ENCODE measurements around the gene POM121L12. TPM values are rescaled to one million over a fixed set of nuclear protein-coding genes. Genes with fewer than 3 reads are reported as not detected.

POM121L12 gene
- total RNA-seq, 2 donors from 2014 or later = not detected

- H3K36me3 ChIP-seq (ENCODE audit: control insufficient read depth, insufficient read depth, low read length) = no peaks in the 10 kb centered on the region
- H3K27me3 ChIP-seq (ENCODE audit: control insufficient read depth, insufficient read depth, low read length, poor library complexity, severe bottlenecking) = no peaks in the 10 kb centered on the region
- peaks cover 5% of the 10 kb centered on the region for H3K9me3 ChIP-seq (ENCODE audit: control insufficient read depth, low read length)
- no peak overlapping the region for H3K4me3 Mint-ChIP-seq
- H3K27ac ChIP-seq (ENCODE audit: low read depth, low read length) = no peak overlapping the region
- no peak for TF ChIP-seq CTCF (conservative IDR thresholded peaks at IDR 0.05)
- WGBS, 2 experiments (ENCODE audit: insufficient coverage in 1 of 2, insufficient read length in 1 of 2) = 69 to 88% methylated on average over 2 of the region's 2 CpGs
- H3K27me3 Mint-ChIP-seq (ENCODE audit: insufficient read depth) = no peaks in the 10 kb centered on the region
- H3K4me1 ChIP-seq (ENCODE audit: control insufficient read depth, insufficient read depth, low read length) = no peaks in the 10 kb centered on the region
- H3K9me3 Mint-ChIP-seq = peaks cover 2% of the 10 kb centered on the region
- DNase-seq = no peak
- H3K36me3 Mint-ChIP-seq (ENCODE audit: low read depth) = no peaks in the 10 kb centered on the region
- no peak overlapping the region for H3K27ac Mint-ChIP-seq
- no peak overlapping the region for H3K9ac ChIP-seq (ENCODE audit: extremely low read depth, low read length, poor library complexity, severe bottlenecking)
- no peak overlapping the region for H3K4me3 ChIP-seq (ENCODE audit: low read length)
- H3K4me1 Mint-ChIP-seq = no peaks in the 10 kb centered on the region
Measured at GRCh38 chr7:53068673-53069072, 33.2 kb downstream of the POM121L12 start.

- H3K4me3 Mint-ChIP-seq = no peak overlapping the region
- Histone ChIP-seq H3K4me3 (ENCODE audit: low read length) (no peak overlapping the region), H3K27me3 (ENCODE audit: control insufficient read depth, insufficient read depth, low read length, poor library complexity, severe bottlenecking) (no peaks in the 10 kb centered on the region), H3K9ac (ENCODE audit: extremely low read depth, low read length, poor library complexity, severe bottlenecking) (no peak overlapping the region), H3K36me3 (ENCODE audit: control insufficient read depth, insufficient read depth, low read length) (no peaks in the 10 kb centered on the region), H3K27ac (ENCODE audit: low read depth, low read length) (no peak overlapping the region), H3K4me1 (ENCODE audit: control insufficient read depth, insufficient read depth, low read length) (no peaks in the 10 kb centered on the region), H3K9me3 (ENCODE audit: control insufficient read depth, low read length) (peaks cover 2% of the 10 kb centered on the region)
- 90 to 100% methylated on average over 2 of the region's 2 CpGs for WGBS, 2 experiments (ENCODE audit: insufficient coverage in 1 of 2, insufficient read length in 1 of 2)
- no peak for DNase-seq
- H3K9me3 Mint-ChIP-seq = peaks cover 1% of the 10 kb centered on the region
- H3K4me1 Mint-ChIP-seq = no peaks in the 10 kb centered on the region
- no peak overlapping the region for H3K27ac Mint-ChIP-seq
- no peaks in the 10 kb centered on the region for H3K36me3 Mint-ChIP-seq (ENCODE audit: low read depth)
- no peaks in the 10 kb centered on the region for H3K27me3 Mint-ChIP-seq (ENCODE audit: insufficient read depth)
- no peak for TF ChIP-seq CTCF (conservative IDR thresholded peaks at IDR 0.05)
Measured at GRCh38 chr7:53070883-53071282, 35.5 kb downstream of the POM121L12 start.

Data from endodermal cell (in vitro differentiated cells).